ENCODE measurements around the gene MRFAP1L1. TPM values are rescaled to one million over a fixed set of nuclear protein-coding genes. Genes with fewer than 3 reads are reported as not detected.

The MRFAP1L1 gene
- total and polyA plus RNA-seq, 9 of the 15 experiments (the other 6 are each of a cell fraction or from before 2014, with no cell fraction given), result 37.6 to 111 (median 83.8) TPM

DNA sequence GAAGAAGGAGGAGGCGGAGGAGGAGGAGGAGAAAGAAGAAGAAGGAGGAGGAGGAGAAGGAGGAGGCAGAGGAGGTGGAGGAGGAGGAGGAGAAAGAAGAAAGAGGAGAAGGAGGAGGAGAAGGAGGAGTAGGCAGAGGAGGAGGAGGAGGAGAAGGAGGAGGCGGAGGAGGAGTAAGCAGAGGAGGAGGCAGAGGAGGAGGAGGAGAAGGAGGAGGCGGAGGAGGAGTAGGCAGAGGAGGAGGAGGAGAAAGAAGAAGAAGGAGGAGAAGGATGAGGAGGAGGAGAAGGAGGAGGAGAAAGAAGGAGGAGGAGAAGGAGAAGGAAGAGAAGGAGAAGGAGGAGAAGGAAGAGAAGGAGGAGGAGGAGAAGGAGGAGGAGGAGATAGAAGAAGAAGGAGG lies 49.2 kb downstream of the MRFAP1L1 start:
- Histone ChIP-seq H3K27me3 (ENCODE audit: control insufficient read depth in 2 of 2, insufficient read depth in 2 of 2, low read length in 2 of 2) (0 out of 5 replicates have a peak, but pooled peaks cover 3 to 5% of the 10 kb centered on the region in 2 experiments), H3K36me3 (ENCODE audit: control insufficient read depth, insufficient read depth, low read length) (no peaks in the 10 kb centered on the region), H3K9ac (ENCODE audit: insufficient read depth in 1 of 2, low read depth in 2 of 2, low read length in 2 of 2) (no peak overlapping the region), H3K9me1 (ENCODE audit: control insufficient read depth, insufficient read depth, low read length) (no peaks in the 10 kb centered on the region), H2AFZ (ENCODE audit: low read depth, low read length) (no peak overlapping the region), H3K79me2 (ENCODE audit: control insufficient read depth, insufficient read depth, low read length) (no peaks in the 10 kb centered on the region), H4K20me1 (replicated peaks; ENCODE audit: control insufficient read depth, insufficient read depth, low read length) (no peaks in the 10 kb centered on the region), H3K9me3 (replicated peaks; ENCODE audit: control insufficient read depth, insufficient read depth, low read depth, low read length) (no peaks in the 10 kb centered on the region), H3K4me3 (no peak overlapping the region), H3K4me1 (replicated peaks in 1 of 2; ENCODE audit: control insufficient read depth in 2 of 2, insufficient read depth in 2 of 2, low read length in 2 of 2) (peaks cover 0 to 27% of the 10 kb centered on the region in 2 experiments; a peak in 3 of 5 replicates), H3K4me2 (ENCODE audit: insufficient read depth, low read length) (no peak overlapping the region), H3K27ac (ENCODE audit: extremely low read depth, low read depth, low read length) (no peak overlapping the region)
- intact Hi-C loops (cut with micrococcal nuclease), result no loop called here
- WGBS (ENCODE audit: insufficient coverage, low coverage, missing lambda C conversion rate), result 0% methylated on average over 2 of the region's 3 CpGs
- FAIRE-seq (no peak), DNase-seq (ENCODE audit: extremely low read depth in 1 of 4, low spot score in 3 of 4) (no peak), ATAC-seq (no peak)
- ChIA-PET POLR2A (interaction anchor here (1.2 to 1.9 kb wide), 4 partner anchors 13 to 18 kb away, joined by 4 to 9 read pairs (median 4); a partner anchor contains a TSS), CTCF (ENCODE audit: low intra/inter-chr PET ratio) (no interaction called here)
- in situ Hi-C loops (cut with MboI), result no loop called here
- BruUV-seq (replicated peaks), result no TSS peak
- TF ChIP-seq, protein P1, sequence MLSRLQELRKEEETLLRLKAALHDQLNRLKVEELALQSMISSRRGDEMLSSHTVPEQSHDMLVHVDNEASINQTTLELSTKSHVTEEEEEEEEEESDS (CRISPR knock-in tag; IDR thresholded peaks at IDR 0.05), result no peak
- TF ChIP-seq, protein P2, sequence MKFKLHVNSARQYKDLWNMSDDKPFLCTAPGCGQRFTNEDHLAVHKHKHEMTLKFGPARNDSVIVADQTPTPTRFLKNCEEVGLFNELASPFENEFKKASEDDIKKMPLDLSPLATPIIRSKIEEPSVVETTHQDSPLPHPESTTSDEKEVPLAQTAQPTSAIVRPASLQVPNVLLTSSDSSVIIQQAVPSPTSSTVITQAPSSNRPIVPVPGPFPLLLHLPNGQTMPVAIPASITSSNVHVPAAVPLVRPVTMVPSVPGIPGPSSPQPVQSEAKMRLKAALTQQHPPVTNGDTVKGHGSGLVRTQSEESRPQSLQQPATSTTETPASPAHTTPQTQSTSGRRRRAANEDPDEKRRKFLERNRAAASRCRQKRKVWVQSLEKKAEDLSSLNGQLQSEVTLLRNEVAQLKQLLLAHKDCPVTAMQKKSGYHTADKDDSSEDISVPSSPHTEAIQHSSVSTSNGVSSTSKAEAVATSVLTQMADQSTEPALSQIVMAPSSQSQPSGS (CRISPR knock-in tag; IDR thresholded peaks at IDR 0.05), result no peak
- TF ChIP-seq, protein P3, sequence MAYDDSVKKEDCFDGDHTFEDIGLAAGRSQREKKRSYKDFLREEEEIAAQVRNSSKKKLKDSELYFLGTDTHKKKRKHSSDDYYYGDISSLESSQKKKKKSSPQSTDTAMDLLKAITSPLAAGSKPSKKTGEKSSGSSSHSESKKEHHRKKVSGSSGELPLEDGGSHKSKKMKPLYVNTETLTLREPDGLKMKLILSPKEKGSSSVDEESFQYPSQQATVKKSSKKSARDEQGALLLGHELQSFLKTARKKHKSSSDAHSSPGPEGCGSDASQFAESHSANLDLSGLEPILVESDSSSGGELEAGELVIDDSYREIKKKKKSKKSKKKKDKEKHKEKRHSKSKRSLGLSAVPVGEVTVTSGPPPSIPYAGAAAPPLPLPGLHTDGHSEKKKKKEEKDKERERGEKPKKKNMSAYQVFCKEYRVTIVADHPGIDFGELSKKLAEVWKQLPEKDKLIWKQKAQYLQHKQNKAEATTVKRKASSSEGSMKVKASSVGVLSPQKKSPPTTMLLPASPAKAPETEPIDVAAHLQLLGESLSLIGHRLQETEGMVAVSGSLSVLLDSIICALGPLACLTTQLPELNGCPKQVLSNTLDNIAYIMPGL (CRISPR knock-in tag; IDR thresholded peaks at IDR 0.05), result no peak
- no peak for TF ChIP-seq ZNF41 (CRISPR knock-in tag; conservative IDR thresholded peaks at IDR 0.05)
- TF ChIP-seq, protein P4, sequence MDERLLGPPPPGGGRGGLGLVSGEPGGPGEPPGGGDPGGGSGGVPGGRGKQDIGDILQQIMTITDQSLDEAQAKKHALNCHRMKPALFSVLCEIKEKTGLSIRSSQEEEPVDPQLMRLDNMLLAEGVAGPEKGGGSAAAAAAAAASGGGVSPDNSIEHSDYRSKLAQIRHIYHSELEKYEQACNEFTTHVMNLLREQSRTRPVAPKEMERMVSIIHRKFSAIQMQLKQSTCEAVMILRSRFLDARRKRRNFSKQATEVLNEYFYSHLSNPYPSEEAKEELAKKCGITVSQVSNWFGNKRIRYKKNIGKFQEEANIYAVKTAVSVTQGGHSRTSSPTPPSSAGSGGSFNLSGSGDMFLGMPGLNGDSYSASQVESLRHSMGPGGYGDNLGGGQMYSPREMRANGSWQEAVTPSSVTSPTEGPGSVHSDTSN (CRISPR knock-in tag; IDR thresholded peaks at IDR 0.05; ENCODE audit: low read depth), result no peak
- TF ChIP-seq, protein P4 (tag; conservative IDR thresholded peaks at IDR 0.05; ENCODE audit: low read depth), result no peak
- TF ChIP-seq, protein P5, sequence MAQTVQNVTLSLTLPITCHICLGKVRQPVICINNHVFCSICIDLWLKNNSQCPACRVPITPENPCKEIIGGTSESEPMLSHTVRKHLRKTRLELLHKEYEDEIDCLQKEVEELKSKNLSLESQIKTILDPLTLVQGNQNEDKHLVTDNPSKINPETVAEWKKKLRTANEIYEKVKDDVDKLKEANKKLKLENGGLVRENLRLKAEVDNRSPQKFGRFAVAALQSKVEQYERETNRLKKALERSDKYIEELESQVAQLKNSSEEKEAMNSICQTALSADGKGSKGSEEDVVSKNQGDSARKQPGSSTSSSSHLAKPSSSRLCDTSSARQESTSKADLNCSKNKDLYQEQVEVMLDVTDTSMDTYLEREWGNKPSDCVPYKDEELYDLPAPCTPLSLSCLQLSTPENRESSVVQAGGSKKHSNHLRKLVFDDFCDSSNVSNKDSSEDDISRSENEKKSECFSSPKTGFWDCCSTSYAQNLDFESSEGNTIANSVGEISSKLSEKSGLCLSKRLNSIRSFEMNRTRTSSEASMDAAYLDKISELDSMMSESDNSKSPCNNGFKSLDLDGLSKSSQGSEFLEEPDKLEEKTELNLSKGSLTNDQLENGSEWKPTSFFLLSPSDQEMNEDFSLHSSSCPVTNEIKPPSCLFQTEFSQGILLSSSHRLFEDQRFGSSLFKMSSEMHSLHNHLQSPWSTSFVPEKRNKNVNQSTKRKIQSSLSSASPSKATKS (CRISPR knock-in tag; IDR thresholded peaks at IDR 0.05), result no peak
- TF ChIP-seq SMARCA5 (IDR thresholded peaks at IDR 0.05), result no peak
